RWPE1 (cell line): ENCODE data around the gene FCHSD2.

Experiments used
- CTCF ChIA-PET: fragments of 350-600 bp; sonication (Branson Sonifier 250); formaldehyde crosslinking; extraction: SDS; loops from one replicate; lab custom pipeline; 2021; lab: Yijun Ruan, JAX
- POLR2A ChIA-PET: fragments of 400-600 bp; formaldehyde crosslinking; extraction: SDS; loops from one replicate; lab custom pipeline; 2020; ENCODE audit warnings: antibody characterized with exemption; ENCODE audit not compliant: low non-redundant PET; lab: Yijun Ruan, JAX
- DNase-seq: peaks from one replicate; pipeline ENCODE4 v3.0.0; 2012; ENCODE audit warnings: low spot score
- H3K27ac ChIP-seq: fragments of 450-650 bp; 2 replicates; pipeline ENCODE4 v1.5.1; 2017
- CTCF ChIP-seq: fragments of 450-650 bp; conservative IDR thresholded peaks from 2 replicates; pipeline ENCODE4 v1.5.1; 2017; ENCODE audit warnings: low read depth, mild to moderate bottlenecking

The FCHSD2 gene

GRCh38 chr11:72929256-72929655, 212.9 kb downstream of the FCHSD2 start:
- ChIA-PET CTCF (interaction anchor here (1.2 kb wide), 1 partner anchor 27 kb away, joined by 3 read pairs; no protein-coding TSS in a partner anchor), POLR2A (no interaction called here)

GRCh38 chr11:72927380-72927779, 214.7 kb downstream of the FCHSD2 start:
- CTCF ChIA-PET = interaction anchor here (0.6 kb wide), 1 partner anchor 30 kb away, joined by 4 read pairs; no protein-coding TSS in a partner anchor
- TF ChIP-seq CTCF = no peak
- H3K27ac ChIP-seq = no peak overlapping the region
- no peak for DNase-seq
- POLR2A ChIA-PET = no interaction called here

More at GRCh38 chr11:72929256-72929655, 212.9 kb downstream of the FCHSD2 start:
- DNase-seq = no peak
- TF ChIP-seq CTCF = no peak
- H3K27ac ChIP-seq = no peak overlapping the region

- TF ChIP-seq CTCF = no peak
- CTCF ChIA-PET = interaction anchor here (0.6 to 3.3 kb wide), 2 partner anchors 54 to 252 kb away, joined by 4 to 14 read pairs; no protein-coding TSS in a partner anchor
- no peak overlapping the region for H3K27ac ChIP-seq
- POLR2A ChIA-PET = no interaction called here
- no peak for DNase-seq
These were observed 216.0 kb downstream of the FCHSD2 start for GRCh38 chr11:72926076-72926475.

- ChIA-PET POLR2A (no interaction called here), CTCF (interaction anchor here (0.6 to 3.3 kb wide), 3 partner anchors 54 to 253 kb away, joined by 3 to 14 read pairs (median 4); no protein-coding TSS in a partner anchor)
- no peak overlapping the region for H3K27ac ChIP-seq
- DNase-seq = no peak
- TF ChIP-seq CTCF = no peak
These were observed 216.5 kb downstream of the FCHSD2 start for GRCh38 chr11:72925656-72926055.

GRCh38 chr11:72924568-72925190, 217.4 kb downstream of the FCHSD2 start:
- ChIA-PET CTCF (interaction anchor here (0.5 to 3.3 kb wide), 18 partner anchors 9 to 1707 kb away, joined by 3 to 14 read pairs (median 4); no protein-coding TSS in a partner anchor), POLR2A (no interaction called here)
- peak; percentile 28 for DNase-seq
- TF ChIP-seq CTCF = peak; percentile 52
- no peak overlapping the region for H3K27ac ChIP-seq

- ChIA-PET POLR2A (no interaction called here), CTCF (no interaction called here)
- H3K27ac ChIP-seq = no peak overlapping the region
- TF ChIP-seq CTCF = no peak
- DNase-seq = no peak
These were observed 220.9 kb downstream of the FCHSD2 start for GRCh38 chr11:72921028-72921716.
